HepG2 (cell line): ENCODE measurements around the gene GLIS2. TPM values are rescaled to one million over a fixed set of nuclear protein-coding genes. Genes with fewer than 3 reads are reported as not detected.

Experiments used
- CBX5 ChIP-seq: sonication (generic); formaldehyde crosslinking; IDR thresholded peaks from 2 replicates; pipeline ENCODE4 v1.4.0; 2020; ENCODE audit warnings: missing genetic modification reagents, borderline replicate concordance
- DBP ChIP-seq: sonication (generic); formaldehyde crosslinking; IDR thresholded peaks from 2 replicates; pipeline ENCODE4 v1.4.0; 2020; ENCODE audit warnings: missing genetic modification reagents; ENCODE audit errors: not compliant biosample characterization
- GTF3A ChIP-seq: sonication (generic); formaldehyde crosslinking; conservative IDR thresholded peaks from 2 replicates; pipeline ENCODE4 v1.4.0; 2020; ENCODE audit warnings: mild to moderate bottlenecking, missing genetic modification reagents
- KDM2A ChIP-seq: sonication (generic); formaldehyde crosslinking; IDR thresholded peaks from 2 replicates; pipeline ENCODE4 v1.4.0; 2020; ENCODE audit warnings: low read depth, missing genetic modification reagents, borderline replicate concordance
- MBD4 ChIP-seq: IDR thresholded peaks from 2 replicates; pipeline ENCODE4 v1.6.1; 2012; ENCODE audit warnings: low read length, inconsistent platforms, borderline replicate concordance
- MIXL1 ChIP-seq: IDR thresholded peaks from 2 replicates; pipeline ENCODE4 v1.6.1; 2016
- PHF21A ChIP-seq: sonication (generic); formaldehyde crosslinking; IDR thresholded peaks from 2 replicates; pipeline ENCODE4 v1.5.0; 2020; ENCODE audit warnings: mild to moderate bottlenecking, missing genetic modification reagents
- ZFP90 ChIP-seq: sonication (generic); formaldehyde crosslinking; IDR thresholded peaks from 2 replicates; pipeline ENCODE4 v1.8.0; 2022; ENCODE audit warnings: missing genetic modification reagents, mild to moderate bottlenecking, inconsistent platforms, borderline replicate concordance
- ZMYM2 ChIP-seq: sonication (generic); formaldehyde crosslinking; IDR thresholded peaks from 2 replicates; pipeline ENCODE4 v1.8.0; 2022; ENCODE audit warnings: mild to moderate bottlenecking, missing genetic modification reagents
- ZNF232 ChIP-seq: sonication (generic); formaldehyde crosslinking; IDR thresholded peaks from 2 replicates; pipeline ENCODE4 v1.4.0; 2020; ENCODE audit warnings: missing genetic modification reagents, borderline replicate concordance
- ZNF280D ChIP-seq: sonication (generic); formaldehyde crosslinking; IDR thresholded peaks from 2 replicates; pipeline ENCODE4 v1.5.1; 2020; ENCODE audit warnings: mild to moderate bottlenecking, missing genetic modification reagents
- ZNF543 ChIP-seq: sonication (generic); formaldehyde crosslinking; IDR thresholded peaks from 2 replicates; pipeline ENCODE4 v1.4.0; 2020; ENCODE audit warnings: mild to moderate bottlenecking, missing genetic modification reagents
- ZNF703 ChIP-seq: sonication (generic); formaldehyde crosslinking; IDR thresholded peaks from 2 replicates; pipeline ENCODE4 v1.5.1; 2020; ENCODE audit warnings: missing genetic modification reagents, mild to moderate bottlenecking, moderate library complexity, borderline replicate concordance
- ZNF720 ChIP-seq: sonication (generic); formaldehyde crosslinking; IDR thresholded peaks from 2 replicates; pipeline ENCODE4 v1.4.0; 2020; ENCODE audit warnings: missing genetic modification reagents
- polyA plus RNA-seq, 8 experiments: library from polyadenylated mRNA; depleted of rRNA in 3 of 8; stranded (reverse) in 7 of 8; unstranded in 1 of 8; fragments of >200 nt; fragmentation: Illumina TruSeq in 4 of 8; extraction: Trizol in 4 of 8; gene quantifications; 2 replicates each; pipeline versions ENCODE4 v1.2.1 to v1.2.3, GENCODE V29; 2011 to 2016; ENCODE audit warnings: low read depth in 4 of 8, missing spikeins in 1 of 8, mixed read lengths in 1 of 8; ENCODE audit not compliant: insufficient read depth in 1 of 8
- total RNA-seq, 5 experiments: library from RNA; depleted of rRNA; stranded (reverse); fragments of >200 nt; fragmentation: Illumina TruSeq; extraction: Trizol; gene quantifications; 2 replicates each; pipeline ENCODE4 v1.2.3, GENCODE V29; 2016; ENCODE audit warnings: low read depth in 1 of 5
- TF ChIP-seq, protein P1 (sequence below): IDR thresholded peaks from 2 replicates; pipeline ENCODE4 v1.6.1; 2016; ENCODE audit warnings: low read depth, control low read depth
- TF ChIP-seq, protein P2 (sequence below), 2 experiments: fragments of 450-650 bp in 1 of 2; sonication (generic) in 1 of 2; formaldehyde crosslinking; IDR thresholded peaks; 2 replicates each; pipeline versions ENCODE4 v1.5.0 to v1.8.0; 2020 to 2022; ENCODE audit warnings: mild to moderate bottlenecking in 1 of 2, missing genetic modification reagents in 1 of 2
- TF ChIP-seq, protein P3 (sequence below): sonication (generic); formaldehyde crosslinking; IDR thresholded peaks from 2 replicates; pipeline ENCODE4 v1.4.0; 2020; ENCODE audit warnings: missing genetic modification reagents, mild to moderate bottlenecking, borderline replicate concordance

The GLIS2 gene
- total and polyA plus RNA-seq, 2 of the 13 experiments (the other 11 are each of a cell fraction or from before 2014, with no cell fraction given), result 0.28 to 0.29 TPM

DNA sequence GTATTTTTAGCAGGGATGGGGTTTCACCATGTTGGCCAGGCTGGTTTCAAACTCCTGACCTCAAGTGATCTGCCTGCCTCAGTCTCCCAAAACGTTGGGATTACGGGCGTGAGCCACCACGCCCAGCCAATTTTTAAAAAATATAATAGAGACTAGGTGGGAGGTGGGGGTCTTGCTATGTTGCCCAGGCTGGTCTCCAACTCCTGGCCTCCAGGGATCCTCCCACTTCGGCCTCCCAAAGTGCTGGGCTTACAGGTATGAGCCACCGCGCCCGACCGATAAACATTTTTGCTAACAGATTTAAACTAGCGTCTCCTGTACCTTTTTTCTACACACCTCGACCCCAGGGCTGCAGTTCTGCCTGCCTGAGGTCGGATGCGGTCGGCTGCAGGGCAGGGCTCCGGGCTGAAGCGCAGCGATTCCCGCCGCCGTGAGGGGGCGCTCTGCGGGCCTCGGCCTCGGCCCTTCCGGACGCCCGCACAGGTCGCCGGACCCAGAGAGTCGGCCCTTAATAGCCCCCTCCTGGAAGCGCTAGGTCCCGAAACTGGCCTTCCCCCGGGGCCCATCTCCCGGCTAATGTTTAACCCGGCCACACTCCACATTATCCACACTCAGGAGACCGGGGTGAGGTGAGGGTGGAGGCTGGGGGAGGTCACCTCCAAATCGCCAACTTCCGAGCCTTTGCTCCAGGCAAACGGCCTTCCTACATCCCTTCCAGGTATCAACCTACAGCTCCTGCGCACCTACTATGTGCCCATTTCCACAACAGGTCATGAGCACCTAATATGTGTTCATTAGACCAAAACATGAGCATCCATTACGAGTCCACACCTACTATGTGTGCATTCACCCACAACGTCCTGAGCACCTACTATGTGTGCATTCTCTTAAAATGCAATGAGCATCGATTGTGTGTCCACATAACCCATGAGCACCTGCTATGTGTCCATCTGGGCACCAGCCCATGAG, 2.0 kb upstream of the GLIS2 start (continued):
- 0 out of 2 replicates have a peak, but pooled peaks have one; percentile 74 for TF ChIP-seq GTF3A (CRISPR knock-in tag)
- TF ChIP-seq DBP (CRISPR knock-in tag), result no peak
- TF ChIP-seq PHF21A (CRISPR knock-in tag), result peak; percentile 64
- TF ChIP-seq ZMYM2 (CRISPR knock-in tag), result peak; percentile 98
- peak; percentile 41; the same call in 1 of the 2 replicates for TF ChIP-seq ZNF280D (CRISPR knock-in tag)
- TF ChIP-seq CBX5 (CRISPR knock-in tag), result peak; percentile 26; the same call in 1 of the 2 replicates
- 0 out of 2 replicates have a peak, but pooled peaks have one; percentile 53 for TF ChIP-seq ZNF543
- TF ChIP-seq ZNF232, result 0 out of 2 replicates have a peak, but pooled peaks have one; percentile 28
- no peak for TF ChIP-seq ZNF720 (CRISPR knock-in tag)
- TF ChIP-seq KDM2A (CRISPR knock-in tag), result peak; percentile 72
- TF ChIP-seq, protein P1, sequence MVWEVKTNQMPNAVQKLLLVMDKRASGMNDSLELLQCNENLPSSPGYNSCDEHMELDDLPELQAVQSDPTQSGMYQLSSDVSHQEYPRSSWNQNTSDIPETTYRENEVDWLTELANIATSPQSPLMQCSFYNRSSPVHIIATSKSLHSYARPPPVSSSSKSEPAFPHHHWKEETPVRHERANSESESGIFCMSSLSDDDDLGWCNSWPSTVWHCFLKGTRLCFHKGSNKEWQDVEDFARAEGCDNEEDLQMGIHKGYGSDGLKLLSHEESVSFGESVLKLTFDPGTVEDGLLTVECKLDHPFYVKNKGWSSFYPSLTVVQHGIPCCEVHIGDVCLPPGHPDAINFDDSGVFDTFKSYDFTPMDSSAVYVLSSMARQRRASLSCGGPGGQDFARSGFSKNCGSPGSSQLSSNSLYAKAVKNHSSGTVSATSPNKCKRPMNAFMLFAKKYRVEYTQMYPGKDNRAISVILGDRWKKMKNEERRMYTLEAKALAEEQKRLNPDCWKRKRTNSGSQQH (CRISPR knock-in tag), result no peak
- TF ChIP-seq, protein P2, sequence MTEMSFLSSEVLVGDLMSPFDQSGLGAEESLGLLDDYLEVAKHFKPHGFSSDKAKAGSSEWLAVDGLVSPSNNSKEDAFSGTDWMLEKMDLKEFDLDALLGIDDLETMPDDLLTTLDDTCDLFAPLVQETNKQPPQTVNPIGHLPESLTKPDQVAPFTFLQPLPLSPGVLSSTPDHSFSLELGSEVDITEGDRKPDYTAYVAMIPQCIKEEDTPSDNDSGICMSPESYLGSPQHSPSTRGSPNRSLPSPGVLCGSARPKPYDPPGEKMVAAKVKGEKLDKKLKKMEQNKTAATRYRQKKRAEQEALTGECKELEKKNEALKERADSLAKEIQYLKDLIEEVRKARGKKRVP (CRISPR knock-in tag; IDR thresholded peaks at IDR 0.05), result 0 out of 4 replicates have a peak, but pooled peaks of 1 of the 2 experiments have one; percentile 9
- TF ChIP-seq, protein P3, sequence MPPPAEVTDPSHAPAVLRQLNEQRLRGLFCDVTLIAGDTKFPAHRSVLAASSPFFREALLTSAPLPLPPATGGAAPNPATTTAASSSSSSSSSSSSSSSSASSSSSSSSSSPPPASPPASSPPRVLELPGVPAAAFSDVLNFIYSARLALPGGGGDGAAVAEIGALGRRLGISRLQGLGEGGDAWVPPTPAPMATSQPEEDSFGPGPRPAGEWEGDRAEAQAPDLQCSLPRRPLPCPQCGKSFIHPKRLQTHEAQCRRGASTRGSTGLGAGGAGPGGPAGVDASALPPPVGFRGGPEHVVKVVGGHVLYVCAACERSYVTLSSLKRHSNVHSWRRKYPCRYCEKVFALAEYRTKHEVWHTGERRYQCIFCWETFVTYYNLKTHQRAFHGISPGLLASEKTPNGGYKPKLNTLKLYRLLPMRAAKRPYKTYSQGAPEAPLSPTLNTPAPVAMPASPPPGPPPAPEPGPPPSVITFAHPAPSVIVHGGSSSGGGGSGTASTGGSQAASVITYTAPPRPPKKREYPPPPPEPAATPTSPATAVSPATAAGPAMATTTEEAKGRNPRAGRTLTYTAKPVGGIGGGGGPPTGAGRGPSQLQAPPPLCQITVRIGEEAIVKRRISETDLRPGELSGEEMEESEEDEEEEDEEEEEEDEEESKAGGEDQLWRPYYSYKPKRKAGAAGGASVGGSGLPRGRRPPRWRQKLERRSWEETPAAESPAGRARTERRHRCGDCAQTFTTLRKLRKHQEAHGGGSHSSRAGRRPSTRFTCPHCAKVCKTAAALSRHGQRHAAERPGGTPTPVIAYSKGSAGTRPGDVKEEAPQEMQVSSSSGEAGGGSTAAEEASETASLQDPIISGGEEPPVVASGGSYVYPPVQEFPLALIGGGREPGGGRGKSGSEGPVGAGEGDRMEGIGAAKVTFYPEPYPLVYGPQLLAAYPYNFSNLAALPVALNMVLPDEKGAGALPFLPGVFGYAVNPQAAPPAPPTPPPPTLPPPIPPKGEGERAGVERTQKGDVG (CRISPR knock-in tag), result peak; percentile 45; the same call in 1 of the 2 replicates
- TF ChIP-seq MBD4, result no peak
- peak; percentile 55; the same call in 1 of the 2 replicates for TF ChIP-seq ZFP90
- TF ChIP-seq ZNF703 (CRISPR knock-in tag), result no peak
- 0 out of 2 replicates have a peak, but pooled peaks have one; percentile 51 for TF ChIP-seq MIXL1
